OCI-LY1 (cell line): ENCODE data around the gene DZIP1L.

Experiments used
- H2AFZ ChIP-seq: fragments of 200-600 bp; sonication (generic), shearing (Covaris generic); 2 replicates; pipeline ENCODE4 v1.6.0; 2014; ENCODE audit warnings: antibody characterized with exemption, mild to moderate bottlenecking, low read length
- H3F3A ChIP-seq: fragments of 200-600 bp; sonication (generic), shearing (Covaris generic); 2 replicates; pipeline ENCODE4 v1.6.0; 2014; ENCODE audit warnings: mild to moderate bottlenecking, antibody characterized with exemption, low read length, moderate library complexity; ENCODE audit not compliant: insufficient read depth
- H3K27ac ChIP-seq: fragments of 200-600 bp; sonication (generic); 2 replicates; pipeline ENCODE4 v1.5.1; 2014; ENCODE audit warnings: low read length, mixed run types, mild to moderate bottlenecking, low read depth; ENCODE audit not compliant: poor library complexity, severe bottlenecking
- H3K27me3 ChIP-seq: fragments of 200-600 bp; sonication (generic); 2 replicates; pipeline ENCODE4 v1.6.0; 2014; ENCODE audit warnings: antibody characterized with exemption, mild to moderate bottlenecking, low read length, moderate library complexity; ENCODE audit not compliant: insufficient read depth
- H3K36me3 ChIP-seq: fragments of 200-600 bp; sonication (generic); 2 replicates; pipeline ENCODE4 v1.6.1; 2014; ENCODE audit warnings: mild to moderate bottlenecking, antibody characterized with exemption, low read length, moderate library complexity, mixed read lengths; ENCODE audit not compliant: insufficient read depth
- H3K4me1 ChIP-seq: fragments of 200-600 bp; sonication (generic); 2 replicates; pipeline ENCODE4 v1.5.1; 2014; ENCODE audit warnings: mild to moderate bottlenecking, low read length, moderate library complexity; ENCODE audit not compliant: insufficient read depth, severe bottlenecking
- H3K4me2 ChIP-seq: fragments of 200-600 bp; sonication (generic), shearing (Covaris generic); 2 replicates; pipeline ENCODE4 v1.6.1; 2014; ENCODE audit warnings: low read length
- H3K4me3 ChIP-seq: fragments of 200-600 bp; sonication (generic); 2 replicates; pipeline ENCODE4 v1.5.1; 2014; ENCODE audit warnings: low read length, low read depth, mild to moderate bottlenecking, mixed read lengths; ENCODE audit not compliant: poor library complexity, severe bottlenecking
- H3K79me2 ChIP-seq: fragments of 200-600 bp; shearing (Covaris generic); 2 replicates; pipeline ENCODE4 v1.6.1; 2016; ENCODE audit warnings: mixed run types, low read length, mixed read lengths; ENCODE audit not compliant: insufficient read depth
- H3K9ac ChIP-seq: fragments of 200-600 bp; sonication (generic), shearing (Covaris generic); 2 replicates; pipeline ENCODE4 v1.6.1; 2014; ENCODE audit warnings: mild to moderate bottlenecking, low read length, mixed read lengths
- H3K9me2 ChIP-seq: fragments of 200-600 bp; sonication (generic), shearing (Covaris generic); 2 replicates; pipeline ENCODE4 v1.6.1; 2014; ENCODE audit warnings: low read depth, mild to moderate bottlenecking, low read length, mixed read lengths
- H3K9me3 ChIP-seq: fragments of 200-600 bp; shearing (Covaris generic); 2 replicates; pipeline ENCODE4 v1.6.1; 2014; ENCODE audit warnings: low read length, mixed read lengths
- H4K20me1 ChIP-seq: fragments of 200-600 bp; sonication (generic), shearing (Covaris generic); 2 replicates; pipeline ENCODE4 v1.6.0; 2016; ENCODE audit warnings: mild to moderate bottlenecking, low read length; ENCODE audit not compliant: insufficient read depth
- CTCF ChIP-seq: fragments of 200-600 bp; sonication (generic), shearing (Covaris generic); IDR thresholded peaks from 2 replicates; pipeline ENCODE4 v1.5.1; 2017; ENCODE audit warnings: mild to moderate bottlenecking, antibody characterized with exemption, low read length, moderate library complexity, mixed read lengths
- EZH2 ChIP-seq: fragments of 200-600 bp; sonication (generic), shearing (Covaris generic); IDR thresholded peaks from 2 replicates; pipeline ENCODE4 v1.8.0; 2017; ENCODE audit warnings: borderline replicate concordance, mixed run types, mild to moderate bottlenecking, antibody characterized with exemption, low read length, moderate library complexity, mixed read lengths

The DZIP1L gene

GRCh38 chr3:138124188-138124587 is 8.8 kb upstream of the DZIP1L start:
- H3K4me2 ChIP-seq, result no peak overlapping the region

GRCh38 chr3:138119423-138119766 is 4.0 kb upstream of the DZIP1L start:
- Histone ChIP-seq H3K4me3 (no peak overlapping the region), H3K79me2 (no peaks in the 10 kb centered on the region), H2AFZ (no peak overlapping the region), H3K36me3 (no peaks in the 10 kb centered on the region), H3F3A (no peaks in the 10 kb centered on the region), H3K27me3 (peaks cover 4% of the 10 kb centered on the region; the same call in 1 of the 2 replicates), H4K20me1 (no peaks in the 10 kb centered on the region), H3K9me3 (no peaks in the 10 kb centered on the region), H3K9ac (no peak overlapping the region), H3K9me2 (no peaks in the 10 kb centered on the region), H3K4me1 (peaks cover 11% of the 10 kb centered on the region), H3K4me2 (no peak overlapping the region), H3K27ac (no peak overlapping the region)
- no peak for TF ChIP-seq CTCF
- no peak for TF ChIP-seq EZH2

More at GRCh38 chr3:138124188-138124587, 8.8 kb upstream of the DZIP1L start:
- H3K27ac ChIP-seq, result no peak overlapping the region
- no peak overlapping the region for H2AFZ ChIP-seq
- H3K9me3 ChIP-seq, result no peaks in the 10 kb centered on the region
- no peak overlapping the region for H3K9ac ChIP-seq
- no peak overlapping the region for H3K4me3 ChIP-seq
- H4K20me1 ChIP-seq, result no peaks in the 10 kb centered on the region
- no peaks in the 10 kb centered on the region for H3K9me2 ChIP-seq
- H3K27me3 ChIP-seq, result no peaks in the 10 kb centered on the region
- H3F3A ChIP-seq, result no peaks in the 10 kb centered on the region
- no peaks in the 10 kb centered on the region for H3K4me1 ChIP-seq
- no peak for TF ChIP-seq CTCF
- no peak for TF ChIP-seq EZH2
- H3K79me2 ChIP-seq, result no peaks in the 10 kb centered on the region
- H3K36me3 ChIP-seq, result no peaks in the 10 kb centered on the region

GRCh38 chr3:138118612-138119422 is 3.4 kb upstream of the DZIP1L start:
- Histone ChIP-seq H3K79me2 (no peaks in the 10 kb centered on the region), H3K27ac (no peak overlapping the region), H3K9ac (no peak overlapping the region), H3K9me2 (no peaks in the 10 kb centered on the region), H3K4me3 (no peak overlapping the region), H3K27me3 (peaks cover 4% of the 10 kb centered on the region; the same call in 1 of the 2 replicates), H3K36me3 (no peaks in the 10 kb centered on the region), H3K9me3 (no peaks in the 10 kb centered on the region), H4K20me1 (no peaks in the 10 kb centered on the region), H3K4me1 (peaks cover 11% of the 10 kb centered on the region), H3K4me2 (no peak overlapping the region), H2AFZ (no peak overlapping the region), H3F3A (no peaks in the 10 kb centered on the region)
- no peak for TF ChIP-seq EZH2
- peak; percentile 97 for TF ChIP-seq CTCF
